Endothelial cell of umbilical vein (primary cell): Measurements from ENCODE around the gene PRRG1. TPM values are rescaled to one million over a fixed set of nuclear protein-coding genes. Genes with fewer than 3 reads are reported as not detected.

Source experiments
- BruUV-seq: library from RNA; stranded (reverse); fragments of 400-500 nt; replicated peaks from 2 replicates; lab custom pipeline; 2021; lab: Mats Ljungman, UMichigan
- CTCF ChIA-PET: fragments of 300-600, 350-600 bp; sonication (Branson Sonifier 250); formaldehyde crosslinking; loops from one replicate; lab custom pipeline; 2021; ENCODE audit warnings: antibody characterized with exemption, inconsistent platforms; lab: Charles Lee
- POLR2A ChIA-PET: fragments of 300-600, 350-600 bp; sonication (Branson Sonifier 250); formaldehyde crosslinking; loops from one replicate; lab custom pipeline; 2021; ENCODE audit warnings: antibody characterized with exemption, inconsistent platforms; lab: Charles Lee
- DNase-seq: peaks from one replicate; pipeline ENCODE4 v3.0.0-alpha.2; 2011; ENCODE audit warnings: low read depth, low spot score
- FAIRE-seq: peaks from 2 replicates; lab custom pipeline; 2011; peaks lifted over from hg19 to GRCh38; lab: Jason Lieb, UNC
- H2AFZ ChIP-seq: 2 replicates; pipeline ENCODE4 v1.6.0; 2012; ENCODE audit warnings: low read depth, low read length, control low read depth, inconsistent platforms
- H3K27ac ChIP-seq: 2 replicates; pipeline ENCODE4 v1.5.1; 2011; ENCODE audit warnings: low read depth, mild to moderate bottlenecking, control low read depth, low read length, moderate library complexity; ENCODE audit not compliant: insufficient read depth
- H3K27me3 ChIP-seq, 2 experiments: 2 replicates each; pipeline versions ENCODE4 v1.6.0 to v1.6.1; 2011; ENCODE audit warnings: low read length in 2 of 2, mixed read lengths in 1 of 2; ENCODE audit not compliant: control insufficient read depth in 2 of 2, insufficient read depth in 2 of 2
- H3K36me3 ChIP-seq, 2 experiments: 2 replicates in 1 of 2; 3 replicates in 1 of 2; pipeline ENCODE4 v1.5.1; 2011; ENCODE audit warnings: low read length in 2 of 2, mild to moderate bottlenecking in 1 of 2, moderate library complexity in 1 of 2; ENCODE audit not compliant: control insufficient read depth in 2 of 2, insufficient read depth in 2 of 2; ENCODE audit errors: extremely low read depth in 1 of 2
- H3K4me1 ChIP-seq: 3 replicates; pipeline ENCODE4 v1.5.1; 2011; ENCODE audit warnings: mild to moderate bottlenecking, low read length; ENCODE audit not compliant: control insufficient read depth, insufficient read depth; ENCODE audit errors: extremely low read depth
- H3K4me2 ChIP-seq: 2 replicates; pipeline ENCODE4 v1.6.1; 2011; ENCODE audit warnings: low read length, control low read depth, mixed read lengths; ENCODE audit not compliant: insufficient read depth
- H3K4me3 ChIP-seq, 3 experiments: fragments of 200-600 bp in 1 of 3; sonication (generic), shearing (Covaris generic) in 1 of 3; replicated peaks in 1 of 3; 2 replicates each; pipeline ENCODE4 v1.5.1; 2011 to 2016; ENCODE audit warnings: control low read depth in 3 of 3, low read length in 3 of 3, mild to moderate bottlenecking in 2 of 3, inconsistent platforms in 1 of 3, low read depth in 1 of 3, moderate library complexity in 1 of 3; ENCODE audit not compliant: insufficient read depth in 1 of 3
- H3K79me2 ChIP-seq: 2 replicates; pipeline ENCODE4 v1.6.0; 2012; ENCODE audit warnings: low read length, inconsistent platforms; ENCODE audit not compliant: control insufficient read depth, insufficient read depth
- H3K9ac ChIP-seq: replicated peaks from 2 replicates; pipeline ENCODE3; 2011; ENCODE audit warnings: low read length, control low read depth; ENCODE audit not compliant: insufficient read depth; ENCODE audit errors: extremely low read depth
- H3K9me1 ChIP-seq: replicated peaks from 3 replicates; pipeline ENCODE4 v1.6.0; 2011; ENCODE audit warnings: mild to moderate bottlenecking, low read length; ENCODE audit not compliant: control insufficient read depth, insufficient read depth; ENCODE audit errors: extremely low read depth
- H3K9me3 ChIP-seq: replicated peaks from 2 replicates; pipeline ENCODE4 v1.5.1; 2012; ENCODE audit warnings: low read length, inconsistent platforms; ENCODE audit not compliant: control insufficient read depth, insufficient read depth
- H4K20me1 ChIP-seq: replicated peaks from 2 replicates; pipeline ENCODE3; 2011; ENCODE audit warnings: mild to moderate bottlenecking, low read length; ENCODE audit not compliant: control insufficient read depth, insufficient read depth; ENCODE audit errors: extremely low read depth
- EZH2 ChIP-seq: IDR thresholded peaks from 2 replicates; pipeline ENCODE4 v1.6.1; 2012; ENCODE audit warnings: borderline replicate concordance, low read depth, mild to moderate bottlenecking, moderate library complexity, low read length, inconsistent platforms; ENCODE audit not compliant: severe bottlenecking
- FOS ChIP-seq: IDR thresholded peaks from 2 replicates; pipeline ENCODE4 v1.6.1; 2011; ENCODE audit warnings: mild to moderate bottlenecking, low read length, moderate library complexity, borderline replicate concordance; ENCODE audit not compliant: insufficient read depth
- GATA2 ChIP-seq: IDR thresholded peaks from 2 replicates; pipeline ENCODE4 v1.7.0; 2011; ENCODE audit warnings: low read depth, mild to moderate bottlenecking, moderate library complexity, mixed read lengths, low read length; ENCODE audit not compliant: insufficient read length, insufficient read depth
- JUN ChIP-seq: IDR thresholded peaks from 2 replicates; pipeline ENCODE4 v1.6.1; 2011; ENCODE audit warnings: borderline replicate concordance, low read depth; ENCODE audit not compliant: insufficient read length, insufficient read depth
- MYC ChIP-seq: IDR thresholded peaks from one replicate; pipeline ENCODE4 v1.6.1; 2011; ENCODE audit warnings: mild to moderate bottlenecking, low read depth, low read length
- POLR2A ChIP-seq: IDR thresholded peaks from 2 replicates; pipeline ENCODE4 v1.6.1; 2012; ENCODE audit warnings: low read depth, mild to moderate bottlenecking, control low read depth, low read length
- POLR2AphosphoS5 ChIP-seq: IDR thresholded peaks from 2 replicates; pipeline ENCODE4 v1.6.1; 2012; ENCODE audit warnings: low read depth, mild to moderate bottlenecking, control low read depth, low read length, moderate library complexity; ENCODE audit not compliant: insufficient read depth
- dilution Hi-C: fragments of 300-500 bp; cut with MboI; formaldehyde crosslinking; loops from one replicate; pipeline ENCODE4 v1.15.0; 2019; ENCODE audit warnings: low sequenced_read_pairs; ENCODE audit not compliant: extremely low pct_ligation_motif_present
- intact Hi-C: fragments of 100-400 bp; cut with micrococcal nuclease; formaldehyde crosslinking; loops from one replicate; pipeline ENCODE4 v1.10.0; 2022
- polyA plus RNA-seq, 4 experiments: library from polyadenylated mRNA; depleted of rRNA in 3 of 4; stranded (reverse) in 3 of 4; unstranded in 1 of 4; fragments of >200 nt; gene quantifications; 2 replicates each; pipeline versions ENCODE4 v1.2.1 to v1.2.3, GENCODE V29; 2011 to 2012; ENCODE audit warnings: missing spikeins in 1 of 4
- total RNA-seq: library from RNA; stranded (reverse); gene quantifications from 2 replicates; pipeline ENCODE4 v1.2.3, GENCODE V29; 2021
- TF ChIP-seq, protein P1 (sequence below): IDR thresholded peaks from 2 replicates; pipeline ENCODE4 v1.6.1; 2011; ENCODE audit not compliant: insufficient read depth, insufficient read length
- TF ChIP-seq, protein P2 (sequence below), 2 donors: IDR thresholded peaks; 1 replicate in 1 of 2; 2 replicates in 1 of 2; pipeline ENCODE4 v1.5.1; 2011; ENCODE audit warnings: low read length in 2 of 2, mild to moderate bottlenecking in 2 of 2, moderate library complexity in 2 of 2, control low read depth in 1 of 2, inconsistent platforms in 1 of 2, low read depth in 1 of 2; ENCODE audit not compliant: insufficient read depth in 1 of 2; ENCODE audit errors: extremely low read depth in 1 of 2

PRRG1 gene
- total and polyA plus RNA-seq, 2 donors (not counting 3 experiments of a cell fraction or from before 2014, with no cell fraction given) = 37.6 to 46.3 TPM

DNA sequence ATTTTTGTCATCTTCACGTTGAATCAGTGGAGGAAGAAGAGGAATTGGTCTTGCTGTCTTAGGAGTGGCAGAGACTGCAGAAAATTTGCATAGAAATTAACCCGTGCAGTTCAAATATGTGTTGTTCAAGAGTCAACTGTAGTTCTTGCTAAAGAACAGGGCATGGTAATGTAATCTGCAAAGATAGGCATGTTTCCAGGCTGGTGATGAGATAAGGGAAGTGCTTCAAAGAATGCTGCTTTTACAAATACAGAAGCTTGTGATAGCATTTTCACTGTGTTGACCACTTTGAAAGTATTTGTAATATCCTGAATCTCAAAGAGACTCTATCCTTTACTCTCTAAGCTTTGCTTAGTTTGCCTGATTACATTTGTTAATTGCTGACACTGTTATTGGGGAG is 60.1 kb downstream of the PRRG1 start:
- H3K79me2 ChIP-seq = no peaks in the 10 kb centered on the region
- no TSS peak for BruUV-seq
- FAIRE-seq (no peak), DNase-seq (no peak)
- ChIA-PET POLR2A (no interaction called here), CTCF (interaction anchor here (0.8 kb wide), 1 partner anchor 49 kb away, joined by 3 read pairs; no protein-coding TSS in a partner anchor)
- H3K27me3 ChIP-seq = no peaks in the 10 kb centered on the region
- H3K4me3 ChIP-seq = no peak overlapping the region
- dilution Hi-C loops = no loop called here
- H3K4me1 ChIP-seq = peaks cover 8% of the 10 kb centered on the region
- H3K27ac ChIP-seq = no peak overlapping the region
- H3K9me3 ChIP-seq = no peaks in the 10 kb centered on the region
- no peaks in the 10 kb centered on the region for H4K20me1 ChIP-seq
- no peak overlapping the region for H2AFZ ChIP-seq
- H3K36me3 ChIP-seq = no peaks in the 10 kb centered on the region
- H3K9me1 ChIP-seq = no peaks in the 10 kb centered on the region
- TF ChIP-seq POLR2A (no peak), MYC (no peak), GATA2 (no peak), POLR2AphosphoS5 (no peak), JUN (no peak), FOS (no peak), EZH2 (no peak)
- TF ChIP-seq, protein P1, sequence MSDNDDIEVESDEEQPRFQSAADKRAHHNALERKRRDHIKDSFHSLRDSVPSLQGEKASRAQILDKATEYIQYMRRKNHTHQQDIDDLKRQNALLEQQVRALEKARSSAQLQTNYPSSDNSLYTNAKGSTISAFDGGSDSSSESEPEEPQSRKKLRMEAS = no peak
- TF ChIP-seq, protein P2, sequence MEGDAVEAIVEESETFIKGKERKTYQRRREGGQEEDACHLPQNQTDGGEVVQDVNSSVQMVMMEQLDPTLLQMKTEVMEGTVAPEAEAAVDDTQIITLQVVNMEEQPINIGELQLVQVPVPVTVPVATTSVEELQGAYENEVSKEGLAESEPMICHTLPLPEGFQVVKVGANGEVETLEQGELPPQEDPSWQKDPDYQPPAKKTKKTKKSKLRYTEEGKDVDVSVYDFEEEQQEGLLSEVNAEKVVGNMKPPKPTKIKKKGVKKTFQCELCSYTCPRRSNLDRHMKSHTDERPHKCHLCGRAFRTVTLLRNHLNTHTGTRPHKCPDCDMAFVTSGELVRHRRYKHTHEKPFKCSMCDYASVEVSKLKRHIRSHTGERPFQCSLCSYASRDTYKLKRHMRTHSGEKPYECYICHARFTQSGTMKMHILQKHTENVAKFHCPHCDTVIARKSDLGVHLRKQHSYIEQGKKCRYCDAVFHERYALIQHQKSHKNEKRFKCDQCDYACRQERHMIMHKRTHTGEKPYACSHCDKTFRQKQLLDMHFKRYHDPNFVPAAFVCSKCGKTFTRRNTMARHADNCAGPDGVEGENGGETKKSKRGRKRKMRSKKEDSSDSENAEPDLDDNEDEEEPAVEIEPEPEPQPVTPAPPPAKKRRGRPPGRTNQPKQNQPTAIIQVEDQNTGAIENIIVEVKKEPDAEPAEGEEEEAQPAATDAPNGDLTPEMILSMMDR (IDR thresholded peaks at IDR 0.05; ENCODE audit: extremely low read depth in 1 of 2, insufficient read depth in 1 of 2, low read depth in 1 of 2, low read length in 2 of 2) = no peak
- intact Hi-C loops = no loop called here
- H3K9ac ChIP-seq = no peak overlapping the region
- no peak overlapping the region for H3K4me2 ChIP-seq
